Measurements from ENCODE around the gene FGF14. TPM values are rescaled to one million over a fixed set of nuclear protein-coding genes. Genes with fewer than 3 reads are reported as not detected.

The FGF14 gene
- total RNA-seq, 1 donor from 2014 or later, result 1.7 TPM

DNA sequence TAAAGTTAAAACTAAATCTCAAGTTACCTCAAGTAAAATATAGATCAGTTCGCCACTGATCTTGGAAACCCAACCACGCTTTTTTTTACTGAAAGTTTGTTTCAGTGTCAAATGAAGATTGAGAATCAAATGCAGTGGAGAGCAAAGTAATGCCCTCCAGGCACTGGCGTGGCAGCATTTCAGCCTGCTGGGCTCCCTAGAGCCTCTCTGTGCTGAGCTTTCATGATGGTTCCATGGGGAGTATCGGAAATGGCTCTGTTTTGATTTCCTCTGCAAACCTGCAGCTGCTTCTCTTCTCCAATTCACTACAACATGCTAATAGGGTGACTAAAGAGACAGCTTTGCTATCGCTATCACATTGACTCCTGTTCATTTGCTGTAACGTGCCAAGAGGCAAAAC, 141.6 kb downstream of the FGF14 start:
- TF ChIP-seq, protein P1, sequence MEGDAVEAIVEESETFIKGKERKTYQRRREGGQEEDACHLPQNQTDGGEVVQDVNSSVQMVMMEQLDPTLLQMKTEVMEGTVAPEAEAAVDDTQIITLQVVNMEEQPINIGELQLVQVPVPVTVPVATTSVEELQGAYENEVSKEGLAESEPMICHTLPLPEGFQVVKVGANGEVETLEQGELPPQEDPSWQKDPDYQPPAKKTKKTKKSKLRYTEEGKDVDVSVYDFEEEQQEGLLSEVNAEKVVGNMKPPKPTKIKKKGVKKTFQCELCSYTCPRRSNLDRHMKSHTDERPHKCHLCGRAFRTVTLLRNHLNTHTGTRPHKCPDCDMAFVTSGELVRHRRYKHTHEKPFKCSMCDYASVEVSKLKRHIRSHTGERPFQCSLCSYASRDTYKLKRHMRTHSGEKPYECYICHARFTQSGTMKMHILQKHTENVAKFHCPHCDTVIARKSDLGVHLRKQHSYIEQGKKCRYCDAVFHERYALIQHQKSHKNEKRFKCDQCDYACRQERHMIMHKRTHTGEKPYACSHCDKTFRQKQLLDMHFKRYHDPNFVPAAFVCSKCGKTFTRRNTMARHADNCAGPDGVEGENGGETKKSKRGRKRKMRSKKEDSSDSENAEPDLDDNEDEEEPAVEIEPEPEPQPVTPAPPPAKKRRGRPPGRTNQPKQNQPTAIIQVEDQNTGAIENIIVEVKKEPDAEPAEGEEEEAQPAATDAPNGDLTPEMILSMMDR (conservative IDR thresholded peaks at IDR 0.05), result no peak
- no peak overlapping the region for H3K4me3 Mint-ChIP-seq

DNA sequence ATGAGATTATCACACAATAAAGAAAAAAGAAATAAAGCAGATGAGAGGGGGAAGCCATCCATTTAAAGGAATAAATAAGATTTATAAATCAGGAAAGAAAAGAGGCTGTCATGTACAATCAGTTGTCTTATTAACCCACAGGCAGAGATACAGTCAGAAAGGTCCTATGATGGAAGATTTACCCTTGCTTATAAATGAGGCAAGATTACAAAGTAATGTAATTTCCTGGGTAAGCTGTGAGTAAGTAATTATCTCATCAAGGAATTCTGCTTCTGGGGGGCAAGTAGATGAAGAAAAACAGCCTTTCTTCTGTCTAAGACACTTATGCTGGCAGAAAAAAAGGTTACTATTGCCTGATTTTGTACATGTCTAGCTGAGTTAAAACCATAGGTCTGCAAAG, 146.4 kb downstream of the FGF14 start:
- Mint-ChIP-seq H3K4me3 (no peak overlapping the region), H3K9me3 (peaks cover 13% of the 10 kb centered on the region), H3K27ac (ENCODE audit: unreplicated experiment) (no peak overlapping the region), H3K27me3 (ENCODE audit: low read depth) (peaks cover 8% of the 10 kb centered on the region), H3K36me3 (ENCODE audit: low read depth) (no peaks in the 10 kb centered on the region), H3K4me1 (peaks cover 3% of the 10 kb centered on the region)
- DNase-seq (ENCODE audit: low read depth, low spot score), result no peak
- TF ChIP-seq, protein P1 (conservative IDR thresholded peaks at IDR 0.05), result no peak

More for the DNA sequence above, 141.6 kb downstream of the FGF14 start:
- peaks cover 3% of the 10 kb centered on the region for H3K4me1 Mint-ChIP-seq
- peaks cover 10% of the 10 kb centered on the region for H3K9me3 Mint-ChIP-seq
- no peaks in the 10 kb centered on the region for H3K36me3 Mint-ChIP-seq (ENCODE audit: low read depth)
- no peak overlapping the region for H3K27ac Mint-ChIP-seq (ENCODE audit: unreplicated experiment)
- DNase-seq (ENCODE audit: low read depth, low spot score), result no peak
- H3K27me3 Mint-ChIP-seq (ENCODE audit: low read depth), result no peaks in the 10 kb centered on the region

DNA sequence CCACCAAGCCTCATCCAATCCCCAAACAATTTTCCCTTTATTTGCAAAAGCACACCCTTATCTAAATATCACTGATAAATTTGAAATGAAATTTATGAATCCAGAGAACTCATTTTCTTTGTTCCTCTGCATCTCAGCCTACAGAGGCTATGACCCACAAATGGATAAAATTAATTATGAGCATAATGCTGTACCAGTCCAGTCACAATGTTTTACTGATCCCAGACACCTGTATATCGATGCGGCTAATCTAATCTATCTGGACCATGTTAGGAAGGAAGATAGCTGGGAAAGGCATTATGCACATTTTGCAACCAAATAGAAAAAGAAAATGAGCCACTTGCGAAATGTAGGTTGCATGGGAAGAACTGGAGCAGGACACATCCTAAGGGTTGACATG, 150.0 kb downstream of the FGF14 start:
- H3K9me3 Mint-ChIP-seq, result peaks cover 7% of the 10 kb centered on the region
- no peak overlapping the region for H3K27ac Mint-ChIP-seq (ENCODE audit: unreplicated experiment)
- TF ChIP-seq, protein P1 (conservative IDR thresholded peaks at IDR 0.05), result no peak
- DNase-seq (ENCODE audit: low read depth, low spot score), result no peak
- no peak overlapping the region for H3K4me3 Mint-ChIP-seq
- H3K27me3 Mint-ChIP-seq (ENCODE audit: low read depth), result peaks cover 8% of the 10 kb centered on the region
- H3K36me3 Mint-ChIP-seq (ENCODE audit: low read depth), result no peaks in the 10 kb centered on the region
- H3K4me1 Mint-ChIP-seq, result no peaks in the 10 kb centered on the region

DNA sequence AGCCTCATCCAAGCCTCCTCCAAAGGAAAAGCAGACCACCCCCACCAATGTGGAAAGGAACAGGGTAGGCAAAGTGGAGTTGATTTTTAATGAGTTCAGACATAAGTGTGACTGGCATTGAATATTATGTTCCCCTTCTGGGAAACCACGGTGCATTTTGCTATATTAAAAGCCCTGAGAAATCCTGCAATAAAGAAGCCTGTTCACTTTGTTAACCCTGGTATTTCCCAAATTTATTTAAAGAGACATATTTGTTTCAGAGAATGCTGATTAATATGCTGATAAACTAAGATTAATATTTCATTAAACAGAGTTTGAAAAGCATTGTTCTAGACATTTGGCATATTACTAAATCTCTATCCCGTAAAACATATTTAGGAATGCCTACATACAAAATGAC, 151.4 kb downstream of the FGF14 start:
- Mint-ChIP-seq H3K9me3 (peaks cover 6% of the 10 kb centered on the region), H3K36me3 (ENCODE audit: low read depth) (no peaks in the 10 kb centered on the region), H3K27ac (ENCODE audit: unreplicated experiment) (no peak overlapping the region), H3K27me3 (ENCODE audit: low read depth) (peaks cover 8% of the 10 kb centered on the region), H3K4me3 (no peak overlapping the region), H3K4me1 (no peaks in the 10 kb centered on the region)
- TF ChIP-seq, protein P1 (conservative IDR thresholded peaks at IDR 0.05), result no peak
- DNase-seq (ENCODE audit: low read depth, low spot score), result no peak

DNA sequence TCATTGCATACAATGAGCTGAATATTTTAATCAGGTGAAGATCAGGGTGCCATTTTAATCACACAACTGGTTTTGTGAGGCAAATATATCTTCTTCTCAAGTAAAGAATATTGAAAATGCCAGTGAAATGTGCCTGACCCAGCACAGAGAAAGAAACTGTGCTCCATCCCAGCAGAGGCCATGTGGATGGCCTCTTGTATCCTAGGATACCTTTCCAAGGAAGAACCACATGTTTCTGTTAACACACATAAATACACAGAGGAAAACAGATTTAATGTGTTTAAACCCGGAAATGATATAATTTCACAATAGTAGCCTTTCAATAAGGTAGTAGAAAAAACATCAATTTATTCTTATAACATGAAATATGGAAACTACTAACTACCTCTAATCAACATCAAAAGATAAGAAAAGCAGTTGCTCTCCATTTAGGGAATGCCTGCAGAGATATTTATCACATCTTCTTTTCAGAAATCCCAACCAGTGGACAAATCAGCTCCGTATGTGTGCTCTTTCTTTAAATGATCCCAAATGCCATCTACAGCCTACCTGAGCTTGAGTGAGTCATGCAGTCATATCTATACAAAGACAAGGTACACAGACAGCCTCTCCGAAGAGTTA, 157.1 kb downstream of the FGF14 start:
- TF ChIP-seq, protein P1 (conservative IDR thresholded peaks at IDR 0.05), result no peak
- Mint-ChIP-seq H3K4me3 (no peak overlapping the region), H3K4me1 (no peaks in the 10 kb centered on the region), H3K27ac (ENCODE audit: unreplicated experiment) (no peak overlapping the region), H3K27me3 (ENCODE audit: low read depth) (no peaks in the 10 kb centered on the region), H3K36me3 (ENCODE audit: low read depth) (no peaks in the 10 kb centered on the region), H3K9me3 (peaks cover 2% of the 10 kb centered on the region)
- no peak for DNase-seq (ENCODE audit: low read depth, low spot score)

Measured in neural crest cell (in vitro differentiated cells).